ENCODE measurements around the gene GAPDH. TPM values are rescaled to one million over a fixed set of nuclear protein-coding genes. Genes with fewer than 3 reads are reported as not detected.
"Not testable (repeated sequence)": the region's sequence is repeated elsewhere in the genome, so short reads cannot be mapped to it uniquely, and the experiment has no call there.

Gene GAPDH
- 2,297 TPM for total RNA-seq

DNA sequence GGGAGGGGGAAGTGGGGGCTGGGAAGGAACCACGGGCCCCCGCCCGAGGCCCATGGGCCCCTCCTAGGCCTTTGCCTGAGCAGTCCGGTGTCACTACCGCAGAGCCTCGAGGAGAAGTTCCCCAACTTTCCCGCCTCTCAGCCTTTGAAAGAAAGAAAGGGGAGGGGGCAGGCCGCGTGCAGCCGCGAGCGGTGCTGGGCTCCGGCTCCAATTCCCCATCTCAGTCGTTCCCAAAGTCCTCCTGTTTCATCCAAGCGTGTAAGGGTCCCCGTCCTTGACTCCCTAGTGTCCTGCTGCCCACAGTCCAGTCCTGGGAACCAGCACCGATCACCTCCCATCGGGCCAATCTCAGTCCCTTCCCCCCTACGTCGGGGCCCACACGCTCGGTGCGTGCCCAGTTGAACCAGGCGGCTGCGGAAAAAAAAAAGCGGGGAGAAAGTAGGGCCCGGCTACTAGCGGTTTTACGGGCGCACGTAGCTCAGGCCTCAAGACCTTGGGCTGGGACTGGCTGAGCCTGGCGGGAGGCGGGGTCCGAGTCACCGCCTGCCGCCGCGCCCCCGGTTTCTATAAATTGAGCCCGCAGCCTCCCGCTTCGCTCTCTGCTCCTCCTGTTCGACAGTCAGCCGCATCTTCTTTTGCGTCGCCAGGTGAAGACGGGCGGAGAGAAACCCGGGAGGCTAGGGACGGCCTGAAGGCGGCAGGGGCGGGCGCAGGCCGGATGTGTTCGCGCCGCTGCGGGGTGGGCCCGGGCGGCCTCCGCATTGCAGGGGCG lies at the start of gene GAPDH:
TSS of gene GAPDH (plus strand) at position 595 of the 772 bp plus-strand sequence. CDS start 316 bp downstream, outside the sequence.
- Histone ChIP-seq H3K27ac (peak within 1 kb of the TSS; percentile 87), H3K4me3 (peak within 1 kb of the TSS; percentile 65 to 96), H3K9me3 (no peaks in the 10 kb centered on the region), H3K4me1 (peaks cover 49% of the 10 kb centered on the region), H3K27me3 (no peaks in the 10 kb centered on the region), H3K36me3 (peaks cover 2 to 55% of the 10 kb centered on the region in 2 donors)
- peak in 1 of 2 donors; percentile 95 for DNase-seq (ENCODE audit: extremely low spot score in 2 of 2)
- intact Hi-C loops (cut with DNase I) = loop anchor here (5.0 kb wide), 2 partner anchors 42 to 197 kb away; partner anchors contain the start of genes MRPL51 and NCAPD2
- TF ChIP-seq, protein P1, sequence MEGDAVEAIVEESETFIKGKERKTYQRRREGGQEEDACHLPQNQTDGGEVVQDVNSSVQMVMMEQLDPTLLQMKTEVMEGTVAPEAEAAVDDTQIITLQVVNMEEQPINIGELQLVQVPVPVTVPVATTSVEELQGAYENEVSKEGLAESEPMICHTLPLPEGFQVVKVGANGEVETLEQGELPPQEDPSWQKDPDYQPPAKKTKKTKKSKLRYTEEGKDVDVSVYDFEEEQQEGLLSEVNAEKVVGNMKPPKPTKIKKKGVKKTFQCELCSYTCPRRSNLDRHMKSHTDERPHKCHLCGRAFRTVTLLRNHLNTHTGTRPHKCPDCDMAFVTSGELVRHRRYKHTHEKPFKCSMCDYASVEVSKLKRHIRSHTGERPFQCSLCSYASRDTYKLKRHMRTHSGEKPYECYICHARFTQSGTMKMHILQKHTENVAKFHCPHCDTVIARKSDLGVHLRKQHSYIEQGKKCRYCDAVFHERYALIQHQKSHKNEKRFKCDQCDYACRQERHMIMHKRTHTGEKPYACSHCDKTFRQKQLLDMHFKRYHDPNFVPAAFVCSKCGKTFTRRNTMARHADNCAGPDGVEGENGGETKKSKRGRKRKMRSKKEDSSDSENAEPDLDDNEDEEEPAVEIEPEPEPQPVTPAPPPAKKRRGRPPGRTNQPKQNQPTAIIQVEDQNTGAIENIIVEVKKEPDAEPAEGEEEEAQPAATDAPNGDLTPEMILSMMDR (IDR thresholded peaks at IDR 0.05) = no peak
- peak; percentile 44 to 95 for TF ChIP-seq POLR2AphosphoS5 (IDR thresholded peaks at IDR 0.05; ENCODE audit: insufficient read depth in 1 of 2, low read depth in 1 of 2)
- TF ChIP-seq POLR2A (IDR thresholded peaks at IDR 0.05) = peak in 1 of 2 donors; percentile 87

DNA sequence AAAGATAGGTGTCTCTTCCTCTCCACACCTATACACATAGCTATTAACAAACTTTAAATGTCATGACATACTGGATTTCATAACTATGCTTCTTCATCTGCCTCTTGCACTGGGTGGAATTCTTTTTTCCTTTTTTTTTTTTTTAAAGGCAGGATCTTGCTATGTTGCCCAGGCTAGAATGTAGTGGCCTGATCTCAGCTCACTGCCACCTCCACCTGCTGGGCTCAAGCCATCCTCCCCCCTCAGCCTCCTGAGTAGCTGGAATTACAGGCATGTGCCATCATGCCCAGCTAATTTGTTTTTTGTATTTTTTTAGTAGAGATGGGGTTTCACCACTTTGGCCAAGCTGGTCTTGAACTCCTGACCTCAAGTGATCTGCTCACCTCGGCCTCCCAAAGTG lies 46.1 kb upstream of the GAPDH start:
- DNase-seq (ENCODE audit: extremely low spot score in 2 of 2) = no peak
- Histone ChIP-seq H3K4me3 (no peak overlapping the region), H3K27me3 (no peaks in the 10 kb centered on the region), H3K9me3 (no peaks in the 10 kb centered on the region), H3K27ac (no peak overlapping the region), H3K36me3 (peaks cover 0 to 6% of the 10 kb centered on the region in 2 donors), H3K4me1 (peaks cover 10% of the 10 kb centered on the region)
- intact Hi-C loops (cut with DNase I) = no loop called here
- no peak for TF ChIP-seq POLR2AphosphoS5 (IDR thresholded peaks at IDR 0.05; ENCODE audit: insufficient read depth in 1 of 2, low read depth in 1 of 2)

DNA sequence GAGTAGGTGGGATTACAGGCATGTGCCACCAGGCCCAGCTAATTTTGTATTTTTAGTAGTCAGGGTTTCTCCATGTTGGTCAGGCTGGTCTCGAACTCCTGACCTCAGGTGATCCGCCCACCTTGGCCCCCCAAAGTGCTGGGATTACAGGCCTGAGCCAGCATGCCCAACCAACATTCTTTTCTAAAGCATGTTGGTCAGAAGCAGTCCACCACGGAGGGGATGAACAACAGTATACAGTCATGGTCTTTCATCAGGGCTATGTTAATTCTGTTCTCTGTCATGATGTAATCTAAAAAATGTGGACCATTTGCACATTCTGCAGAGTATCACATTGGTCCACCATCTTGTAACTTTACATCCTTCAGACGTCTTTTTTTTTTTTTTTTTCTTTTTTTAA lies 44.9 kb upstream of the GAPDH start:
- H3K9me3 ChIP-seq = no peaks in the 10 kb centered on the region
- TF ChIP-seq POLR2AphosphoS5 (IDR thresholded peaks at IDR 0.05; ENCODE audit: insufficient read depth in 1 of 2, low read depth in 1 of 2) (no peak), POLR2A (IDR thresholded peaks at IDR 0.05) (no peak)
- TF ChIP-seq, protein P1 (IDR thresholded peaks at IDR 0.05) = no peak
- H3K4me1 ChIP-seq = peaks cover 13% of the 10 kb centered on the region
- H3K36me3 ChIP-seq = peaks cover 0 to 6% of the 10 kb centered on the region in 2 donors
- H3K27ac ChIP-seq = no peak overlapping the region
- intact Hi-C loops (cut with DNase I) = no loop called here
- no peak overlapping the region for H3K4me3 ChIP-seq
- no peak for DNase-seq (ENCODE audit: extremely low spot score in 2 of 2)
- H3K27me3 ChIP-seq = no peaks in the 10 kb centered on the region

DNA sequence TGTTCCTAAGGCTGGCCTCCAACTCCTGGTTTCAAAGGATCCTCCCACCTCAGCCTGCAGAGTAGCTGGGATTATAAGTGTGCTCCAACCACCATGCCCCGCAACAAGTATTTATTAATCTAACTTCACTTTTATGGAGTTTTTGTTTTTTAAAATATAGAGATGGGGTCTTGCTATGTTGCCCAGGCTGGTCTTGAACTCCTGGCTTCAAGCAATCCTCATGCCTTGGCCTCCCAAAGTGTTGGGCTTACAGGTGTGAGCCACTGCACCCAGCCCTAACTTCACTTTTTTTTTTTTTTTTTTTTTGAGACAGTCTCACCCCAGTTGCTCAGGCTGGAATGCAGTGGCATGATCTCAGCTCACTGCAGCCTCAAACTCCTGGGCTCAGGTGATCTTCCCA lies 43.6 kb upstream of the GAPDH start:
- peaks cover 25% of the 10 kb centered on the region for H3K4me1 ChIP-seq
- not testable (repeated sequence) for DNase-seq (ENCODE audit: extremely low spot score in 2 of 2); H3K27ac ChIP-seq; H3K36me3 ChIP-seq; H3K4me3 ChIP-seq; H3K9me3 ChIP-seq; H3K27me3 ChIP-seq
- intact Hi-C loops (cut with DNase I) = loop anchor here (5.0 kb wide), 1 partner anchor 42 kb away; the partner anchor contains the start of gene GAPDH

DNA sequence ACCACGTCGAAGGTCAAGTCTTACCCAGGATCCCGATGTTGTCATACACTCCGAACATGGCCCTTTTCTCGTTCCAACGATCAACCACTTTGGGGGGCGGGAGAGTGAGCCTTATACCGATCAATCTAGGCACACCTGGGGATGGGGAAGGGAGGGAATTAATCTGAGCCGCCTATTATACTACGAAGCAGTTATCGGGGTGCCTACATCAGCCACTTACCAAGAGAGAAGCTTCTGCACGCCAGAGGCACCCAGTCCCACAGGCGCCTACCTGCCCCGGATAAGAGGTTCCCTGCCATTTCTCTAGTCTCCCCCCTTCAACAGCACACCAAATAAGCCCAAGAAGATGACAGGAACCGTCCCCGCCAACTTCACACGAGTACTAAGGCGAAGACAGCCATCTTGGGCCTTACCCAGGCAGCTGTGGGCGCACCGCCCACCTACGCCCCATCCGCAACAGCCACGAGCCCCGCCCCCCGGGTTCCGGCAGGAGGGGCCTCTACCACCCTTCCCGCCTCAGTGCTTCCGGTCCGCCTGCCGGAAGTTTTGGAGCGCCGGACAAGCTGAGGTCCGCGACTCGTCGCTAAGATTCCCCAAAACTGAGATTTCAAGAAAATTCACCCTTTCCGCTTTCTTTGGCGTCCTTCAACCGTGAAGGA lies 41.4 kb upstream of the GAPDH start, which contains the start of gene MRPL51:
TSS of gene MRPL51 (minus strand) at position 425 of the 659 bp plus-strand sequence. CDS start at position 299, 126 bp downstream.
- TF ChIP-seq POLR2A (IDR thresholded peaks at IDR 0.05) = peak in 1 of 2 donors; percentile 70
- TF ChIP-seq, protein P1 (IDR thresholded peaks at IDR 0.05) = no peak
- TF ChIP-seq POLR2AphosphoS5 (IDR thresholded peaks at IDR 0.05; ENCODE audit: insufficient read depth in 1 of 2, low read depth in 1 of 2) = peak; percentile 91 to 94
- peak in 1 of 2 donors; percentile 95 for DNase-seq (ENCODE audit: extremely low spot score in 2 of 2)
- intact Hi-C loops (cut with DNase I) = loop anchor here (5.0 kb wide), 1 partner anchor 39 kb away; the partner anchor contains the start of gene GAPDH
- H3K9me3 ChIP-seq = no peaks in the 10 kb centered on the region
- H3K27ac ChIP-seq = peak within 1 kb of the TSS; percentile 96
- H3K27me3 ChIP-seq = no peaks in the 10 kb centered on the region
- peaks cover 25% of the 10 kb centered on the region for H3K4me1 ChIP-seq
- peaks cover 0 to 21% of the 10 kb centered on the region in 2 donors for H3K36me3 ChIP-seq
- peak within 1 kb of the TSS; percentile 77 to 90 for H3K4me3 ChIP-seq
